GM21529 (cell line): Measurements from ENCODE around the gene OCEL1.

Source experiments
- ATAC-seq: cut with Tn5 transposase; IDR thresholded peaks from one replicate; pipeline ENCODE4 v1.9.1; 2021; ENCODE audit not compliant: unreplicated experiment

Gene OCEL1

GRCh38 chr19:17209126-17210036 is 16.6 kb upstream of the OCEL1 start:
- no peak for ATAC-seq

DNA sequence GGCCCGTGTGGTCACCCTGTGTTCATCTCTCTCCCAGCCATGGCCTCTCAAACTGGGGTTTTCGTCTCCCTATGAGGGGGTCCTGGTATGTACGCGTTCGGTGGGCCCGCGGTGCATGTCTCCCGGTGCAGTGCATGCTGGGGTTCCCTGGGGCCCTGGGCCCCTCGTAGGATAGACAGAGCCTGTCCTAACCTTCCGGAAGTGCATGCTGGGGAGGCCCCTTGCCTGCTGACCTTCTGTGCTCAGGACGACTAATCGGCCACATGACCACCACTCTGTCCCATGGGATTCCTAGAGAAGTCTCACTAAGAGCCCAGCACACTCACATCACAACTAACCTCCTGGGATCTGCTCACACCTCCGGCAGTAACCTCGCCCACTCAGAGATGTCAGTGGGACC is 15.7 kb upstream of the OCEL1 start:
- no peak for ATAC-seq

GRCh38 chr19:17211547-17212446 is 14.2 kb upstream of the OCEL1 start:
- ATAC-seq, result no peak

GRCh38 chr19:17213334-17213733 is 12.7 kb upstream of the OCEL1 start:
- ATAC-seq, result no peak

DNA sequence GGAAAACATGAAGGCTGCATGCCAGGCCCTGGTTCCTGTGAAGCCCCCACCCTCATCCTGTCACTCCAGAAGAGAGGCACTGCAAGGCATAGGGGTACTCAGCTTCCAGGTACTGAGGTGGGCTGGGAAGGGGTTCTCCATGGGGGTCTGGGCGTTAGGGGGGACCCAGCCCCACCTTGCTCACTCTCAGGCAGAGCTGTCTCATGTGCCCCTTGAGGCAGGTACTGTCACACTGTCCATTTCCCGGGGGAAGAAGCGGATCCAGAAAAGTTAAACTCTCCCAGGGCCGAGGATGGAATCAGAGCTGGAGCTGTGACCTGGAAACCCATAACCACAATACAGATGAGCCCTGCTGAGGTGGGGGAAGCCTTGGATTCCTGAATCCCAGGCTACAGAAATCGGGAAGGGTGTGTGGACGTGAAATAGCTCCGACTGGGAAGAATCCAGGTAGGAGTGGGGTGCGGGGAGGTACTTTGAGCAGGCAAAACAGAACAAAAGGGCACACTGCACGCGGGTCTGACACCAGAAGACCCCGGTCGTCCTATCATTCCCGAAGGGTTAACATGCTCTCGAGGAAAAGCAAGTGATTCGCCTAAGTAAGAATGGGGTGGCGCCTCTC is 11.4 kb upstream of the OCEL1 start:
- no peak for ATAC-seq

GRCh38 chr19:17215127-17215971 is 10.7 kb upstream of the OCEL1 start, which contains the start of gene USE1:
Gene USE1, plus strand, starts transcription at chr19:17215357. Its CDS starts 49 bp downstream, at chr19:17215406.
- peak; percentile 77 for ATAC-seq

GRCh38 chr19:17216058-17216670 is 9.9 kb upstream of the OCEL1 start:
- ATAC-seq, result no peak

GRCh38 chr19:17219286-17219685 is 6.7 kb upstream of the OCEL1 start:
- no peak for ATAC-seq

GRCh38 chr19:17220207-17220758 is 5.7 kb upstream of the OCEL1 start:
- ATAC-seq, result no peak

- ATAC-seq, result no peak
These were observed 973 bp upstream of the OCEL1 start for GRCh38 chr19:17225053-17225452.

GRCh38 chr19:17227798-17228367 is 1.9 kb downstream of the OCEL1 start:
- no peak for ATAC-seq

DNA sequence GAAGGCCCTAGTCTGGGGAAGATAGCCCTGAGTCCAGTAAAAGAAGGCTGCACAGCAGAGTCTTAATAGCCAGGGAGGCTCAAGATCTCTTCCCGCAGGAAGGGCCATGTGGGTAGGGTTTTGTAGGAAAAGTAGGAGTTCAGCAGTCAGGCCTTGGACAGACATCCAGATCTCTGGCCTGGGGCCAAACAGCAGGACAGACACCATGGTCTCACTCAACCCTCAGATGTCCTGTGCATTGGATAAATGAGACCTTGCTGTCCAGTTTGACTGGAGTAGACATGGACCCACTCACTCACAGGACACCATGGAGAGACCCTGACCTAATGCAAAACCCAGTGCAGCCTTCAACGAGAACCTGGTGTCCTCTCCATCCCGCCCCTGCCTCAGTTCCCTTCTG is 3.9 kb downstream of the OCEL1 start:
- ATAC-seq, result no peak

DNA sequence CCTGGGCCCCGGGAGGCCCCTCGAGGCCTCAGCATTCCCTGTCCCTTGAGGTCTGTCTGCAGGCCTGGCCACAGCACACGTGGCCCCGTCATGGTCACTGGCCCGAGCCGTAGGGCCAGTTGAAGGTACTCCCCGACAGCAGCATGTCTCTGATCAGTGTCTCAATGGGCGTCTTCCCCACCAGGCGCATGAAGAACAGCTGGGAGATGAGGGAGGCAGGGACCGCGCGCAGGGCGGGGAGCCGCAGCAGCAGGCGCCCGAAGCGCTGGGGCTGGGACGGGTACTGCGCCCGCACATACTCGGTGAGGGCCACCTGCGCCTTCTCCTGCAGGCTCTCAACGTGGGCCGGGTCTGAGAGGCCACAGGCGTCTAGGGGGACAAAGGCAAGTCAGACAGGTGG is 6.2 kb downstream of the OCEL1 start:
- ATAC-seq, result no peak

GRCh38 chr19:17234911-17235299 is 8.9 kb downstream of the OCEL1 start:
- ATAC-seq, result peak; percentile 39

GRCh38 chr19:17235300-17235970 is 9.4 kb downstream of the OCEL1 start:
- ATAC-seq, result peak; percentile 63

GRCh38 chr19:17235971-17236777 is 10.1 kb downstream of the OCEL1 start:
- no peak for ATAC-seq

GRCh38 chr19:17236811-17237543 is 11.0 kb downstream of the OCEL1 start:
- no peak for ATAC-seq
